ENCODE results near the gene SCN9A. TPM values are rescaled to one million over a fixed set of nuclear protein-coding genes. Genes with fewer than 3 reads are reported as not detected.

SCN9A gene
- total and polyA plus RNA-seq, 8 donors, result 11.8 to 18.4 (median 13.0) TPM

- no peaks in the 10 kb centered on the region for H3K27me3 ChIP-seq
- no peak for TF ChIP-seq CTCF (IDR thresholded peaks at IDR 0.05)
- no peaks in the 10 kb centered on the region for H3K36me3 ChIP-seq
- intact Hi-C loops (cut with DNase I), result no loop called here
- no peak overlapping the region for H3K27ac ChIP-seq
- no peaks in the 10 kb centered on the region for H3K9me3 ChIP-seq
- H3K4me1 ChIP-seq, result no peaks in the 10 kb centered on the region
- ATAC-seq (no peak), DNase-seq (peak in 2 of 4 donors; percentile 51 to 71)
- no peak overlapping the region for H3K4me3 ChIP-seq
Observed at GRCh38 chr2:166351319-166351718, 24.4 kb downstream of the SCN9A start.

GRCh38 chr2:166350525-166350924 lies 25.2 kb downstream of the SCN9A start:
- ATAC-seq, result no peak
- no peak for TF ChIP-seq CTCF (IDR thresholded peaks at IDR 0.05)
- H3K4me1 ChIP-seq, result no peaks in the 10 kb centered on the region
- no peak overlapping the region for H3K4me3 ChIP-seq
- intact Hi-C loops (cut with DNase I), result no loop called here
- no peak for DNase-seq
- H3K27me3 ChIP-seq, result no peaks in the 10 kb centered on the region
- H3K9me3 ChIP-seq, result no peaks in the 10 kb centered on the region
- no peaks in the 10 kb centered on the region for H3K36me3 ChIP-seq
- no peak overlapping the region for H3K27ac ChIP-seq

GRCh38 chr2:166344286-166345113 lies 31.2 kb downstream of the SCN9A start:
- ATAC-seq (no peak), DNase-seq (no peak)
- Histone ChIP-seq H3K4me1 (no peaks in the 10 kb centered on the region), H3K27ac (no peak overlapping the region), H3K27me3 (no peaks in the 10 kb centered on the region), H3K4me3 (no peak overlapping the region), H3K9me3 (no peaks in the 10 kb centered on the region), H3K36me3 (no peaks in the 10 kb centered on the region)
- intact Hi-C loops (cut with DNase I), result no loop called here
- no peak for TF ChIP-seq CTCF (IDR thresholded peaks at IDR 0.05)

- no peak for TF ChIP-seq CTCF (IDR thresholded peaks at IDR 0.05)
- no peaks in the 10 kb centered on the region for H3K36me3 ChIP-seq
- ATAC-seq, result no peak
- H3K27me3 ChIP-seq, result no peaks in the 10 kb centered on the region
- no peaks in the 10 kb centered on the region for H3K4me1 ChIP-seq
- intact Hi-C loops (cut with DNase I), result no loop called here
- no peaks in the 10 kb centered on the region for H3K9me3 ChIP-seq
- DNase-seq, result no peak
- H3K27ac ChIP-seq, result no peak overlapping the region
- H3K4me3 ChIP-seq, result no peak overlapping the region
Observed at GRCh38 chr2:166343467-166343866, 32.3 kb downstream of the SCN9A start.

GRCh38 chr2:166341426-166341825 lies 34.3 kb downstream of the SCN9A start:
- intact Hi-C loops (cut with DNase I), result no loop called here
- Histone ChIP-seq H3K36me3 (no peaks in the 10 kb centered on the region), H3K27ac (no peak overlapping the region), H3K9me3 (no peaks in the 10 kb centered on the region), H3K27me3 (no peaks in the 10 kb centered on the region), H3K4me3 (no peak overlapping the region), H3K4me1 (no peaks in the 10 kb centered on the region)
- DNase-seq (peak in 1 of 4 donors; percentile 51), ATAC-seq (no peak)
- TF ChIP-seq CTCF (IDR thresholded peaks at IDR 0.05), result no peak
